GM18517 (cell line): Measurements from ENCODE around the gene FZD7.

Experiments
- ATAC-seq: cut with Tn5 transposase; IDR thresholded peaks from one replicate; pipeline ENCODE4 v1.9.1; 2021; ENCODE audit warnings: mild to moderate bottlenecking, moderate library complexity; ENCODE audit not compliant: unreplicated experiment

Gene FZD7

GRCh38 chr2:202036601-202037037, 3.0 kb downstream of the FZD7 start:
- no peak for ATAC-seq

DNA sequence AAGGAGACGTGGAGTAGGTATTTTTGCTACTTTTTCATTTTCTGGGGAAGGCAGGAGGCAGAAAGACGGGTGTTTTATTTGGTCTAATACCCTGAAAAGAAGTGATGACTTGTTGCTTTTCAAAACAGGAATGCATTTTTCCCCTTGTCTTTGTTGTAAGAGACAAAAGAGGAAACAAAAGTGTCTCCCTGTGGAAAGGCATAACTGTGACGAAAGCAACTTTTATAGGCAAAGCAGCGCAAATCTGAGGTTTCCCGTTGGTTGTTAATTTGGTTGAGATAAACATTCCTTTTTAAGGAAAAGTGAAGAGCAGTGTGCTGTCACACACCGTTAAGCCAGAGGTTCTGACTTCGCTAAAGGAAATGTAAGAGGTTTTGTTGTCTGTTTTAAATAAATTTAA, 3.4 kb downstream of the FZD7 start:
- ATAC-seq = no peak

GRCh38 chr2:202038471-202039277, 5.0 kb downstream of the FZD7 start:
- ATAC-seq = no peak

GRCh38 chr2:202039278-202040078, 5.8 kb downstream of the FZD7 start:
- no peak for ATAC-seq

GRCh38 chr2:202040079-202040844, 6.6 kb downstream of the FZD7 start:
- no peak for ATAC-seq

GRCh38 chr2:202042444-202042843, 8.8 kb downstream of the FZD7 start:
- ATAC-seq = no peak

- ATAC-seq = no peak
Observed at GRCh38 chr2:202043475-202043874, 9.8 kb downstream of the FZD7 start.

GRCh38 chr2:202044777-202045176, 11.1 kb downstream of the FZD7 start:
- ATAC-seq = no peak

- no peak for ATAC-seq
Observed at GRCh38 chr2:202046572-202046971, 12.9 kb downstream of the FZD7 start.

DNA sequence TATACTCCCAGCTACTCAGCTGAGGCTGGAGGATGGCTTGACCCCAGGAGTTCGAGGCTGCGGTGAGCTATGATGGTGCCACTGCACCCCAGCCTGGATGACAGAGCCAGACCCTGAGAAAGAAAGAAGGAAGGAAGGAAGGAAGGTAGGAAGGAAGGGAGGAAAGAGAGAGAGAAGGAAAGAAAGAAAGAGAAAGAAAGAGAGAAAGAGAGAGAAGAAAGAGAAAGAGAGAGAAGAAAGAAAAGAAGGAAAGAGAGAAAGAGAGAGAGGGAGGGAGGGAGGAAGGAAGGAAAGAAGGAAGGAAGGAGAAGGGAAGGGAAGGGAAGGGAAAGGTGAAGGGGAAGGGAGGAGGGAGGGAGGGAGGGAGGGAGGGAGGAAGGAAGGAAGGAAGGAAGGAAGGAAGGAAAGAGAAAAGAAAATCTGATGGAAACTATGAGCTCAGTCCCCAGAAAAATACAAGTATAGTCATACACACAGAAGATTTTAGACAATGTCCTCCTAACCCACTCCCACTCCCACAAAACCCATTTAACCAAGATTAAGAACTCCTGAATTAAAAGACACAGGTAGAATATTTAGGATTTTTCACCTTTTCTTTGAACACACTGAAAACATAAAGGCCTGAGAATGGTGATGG, 15.6 kb downstream of the FZD7 start:
- no peak for ATAC-seq

DNA sequence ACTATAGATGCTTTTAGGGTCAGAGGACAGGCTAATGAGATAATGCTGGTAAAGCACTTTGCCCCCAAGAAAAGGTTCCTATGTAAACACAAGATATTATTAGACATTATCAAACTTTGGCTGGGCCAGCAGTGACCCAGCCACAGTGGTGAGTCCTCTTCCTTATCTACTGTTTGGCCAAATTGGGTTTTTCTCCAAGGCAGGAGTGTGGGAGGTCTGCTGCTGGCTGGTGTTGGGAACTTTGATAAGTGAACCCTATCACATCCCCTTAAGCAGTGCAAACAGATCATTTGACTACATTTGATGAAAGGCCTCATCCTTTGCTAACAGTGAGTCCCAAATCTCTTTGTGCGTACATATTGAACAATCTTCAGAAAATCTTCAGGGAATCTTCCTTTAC, 16.2 kb downstream of the FZD7 start:
- ATAC-seq = no peak

DNA sequence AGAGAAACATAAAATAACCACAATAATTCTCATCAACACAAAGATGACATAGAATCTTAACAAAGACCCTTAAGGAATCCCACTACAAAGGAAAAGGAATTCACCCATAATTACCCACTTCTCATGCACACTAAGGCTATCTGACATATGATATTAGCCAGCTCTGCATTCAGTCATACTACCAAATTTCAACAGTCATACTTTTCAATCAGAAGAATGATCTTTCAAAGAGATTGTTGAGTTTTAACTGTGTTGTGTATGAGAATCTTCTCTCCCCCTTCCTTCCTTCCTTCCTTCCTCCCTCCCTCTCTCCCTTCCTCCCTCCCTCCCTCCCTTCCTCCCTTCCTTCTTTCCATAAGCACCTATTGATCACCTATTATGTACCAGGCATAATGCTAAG, 17.0 kb downstream of the FZD7 start:
- no peak for ATAC-seq

DNA sequence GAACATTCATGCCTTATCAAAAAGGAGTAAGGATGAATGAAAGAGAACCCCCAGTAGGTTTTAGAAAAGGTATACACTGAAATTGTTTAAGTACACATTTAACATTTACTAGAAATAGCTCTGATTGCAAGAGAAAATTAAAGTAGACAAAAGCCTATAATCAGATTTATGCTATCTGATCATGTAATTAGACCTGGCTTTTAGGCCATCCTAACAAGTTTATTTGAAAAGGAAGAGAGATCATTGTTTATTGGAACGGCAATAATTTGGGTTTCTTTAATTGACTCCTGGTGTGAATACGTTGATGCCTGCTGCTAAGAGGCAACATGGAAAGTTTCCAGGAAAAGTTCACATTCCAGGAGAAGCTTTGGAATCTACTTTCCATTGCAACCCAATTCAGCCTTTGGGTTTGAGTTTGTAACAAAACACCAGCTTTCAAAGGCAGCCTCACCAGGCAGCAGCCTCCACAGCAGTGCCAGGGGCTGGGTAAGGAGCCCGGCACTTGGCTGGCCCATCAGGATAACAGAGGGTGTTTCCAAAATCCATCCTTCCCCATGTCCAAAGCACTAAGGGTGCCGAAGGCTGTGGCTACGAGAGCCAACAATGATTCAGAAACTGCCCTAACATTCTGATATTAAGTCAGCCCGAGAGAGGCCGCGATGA, 18.0 kb downstream of the FZD7 start:
- no peak for ATAC-seq

DNA sequence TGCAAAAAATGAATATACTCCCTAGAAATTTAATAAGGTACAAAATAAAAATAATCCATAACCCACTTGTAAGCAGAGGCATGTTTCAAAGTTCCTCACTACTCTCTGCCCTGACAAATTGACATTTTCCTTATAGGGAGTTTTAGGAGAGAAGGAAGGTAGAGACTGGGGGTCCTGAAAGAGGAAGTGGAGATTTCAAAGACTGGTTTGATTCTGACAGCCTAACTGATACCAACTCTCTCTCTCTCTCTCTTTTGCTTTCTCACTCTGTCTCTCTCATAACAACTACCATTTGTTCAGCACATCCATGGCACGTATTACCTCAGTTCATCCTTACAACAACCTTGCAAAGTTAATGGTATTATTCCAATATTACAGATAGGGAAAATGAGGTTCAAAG, 18.6 kb downstream of the FZD7 start:
- ATAC-seq = no peak

- no peak for ATAC-seq
Observed at GRCh38 chr2:202054679-202055078, 21.0 kb downstream of the FZD7 start.

- no peak for ATAC-seq
Observed at GRCh38 chr2:202056611-202057010, 23.0 kb downstream of the FZD7 start.

GRCh38 chr2:202060218-202060617, 26.6 kb downstream of the FZD7 start:
- ATAC-seq = no peak

DNA sequence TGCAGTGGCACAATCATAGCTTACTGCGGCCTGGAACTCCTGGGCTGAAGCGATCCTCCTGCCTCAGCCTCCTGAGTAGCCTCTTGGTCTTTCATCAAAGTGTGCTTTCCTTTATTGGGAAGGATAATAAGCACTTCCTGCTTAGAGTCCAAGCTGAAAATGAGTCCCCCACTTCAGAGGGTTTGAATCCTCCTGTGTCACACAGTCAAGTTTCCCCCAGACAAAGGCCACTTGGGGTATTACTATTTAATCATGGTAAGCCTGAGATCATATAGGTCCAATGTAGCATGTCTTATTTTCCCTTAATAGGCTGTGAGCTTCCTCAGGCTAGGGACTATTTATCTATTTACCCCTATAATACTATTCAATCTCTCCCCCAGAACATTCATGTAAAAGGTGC, 28.0 kb downstream of the FZD7 start:
- ATAC-seq = no peak

GRCh38 chr2:202064171-202064880, 30.7 kb downstream of the FZD7 start:
- no peak for ATAC-seq

- ATAC-seq = no peak
Observed at GRCh38 chr2:202064881-202065230, 31.2 kb downstream of the FZD7 start.
